HG03457 (cell line): ENCODE results near the gene FAM20A.

Experiments used
- ATAC-seq: cut with Tn5 transposase; IDR thresholded peaks from one replicate; pipeline ENCODE4 v1.9.1; 2021; ENCODE audit warnings: moderate number of reproducible peaks; ENCODE audit not compliant: unreplicated experiment

Gene FAM20A

DNA sequence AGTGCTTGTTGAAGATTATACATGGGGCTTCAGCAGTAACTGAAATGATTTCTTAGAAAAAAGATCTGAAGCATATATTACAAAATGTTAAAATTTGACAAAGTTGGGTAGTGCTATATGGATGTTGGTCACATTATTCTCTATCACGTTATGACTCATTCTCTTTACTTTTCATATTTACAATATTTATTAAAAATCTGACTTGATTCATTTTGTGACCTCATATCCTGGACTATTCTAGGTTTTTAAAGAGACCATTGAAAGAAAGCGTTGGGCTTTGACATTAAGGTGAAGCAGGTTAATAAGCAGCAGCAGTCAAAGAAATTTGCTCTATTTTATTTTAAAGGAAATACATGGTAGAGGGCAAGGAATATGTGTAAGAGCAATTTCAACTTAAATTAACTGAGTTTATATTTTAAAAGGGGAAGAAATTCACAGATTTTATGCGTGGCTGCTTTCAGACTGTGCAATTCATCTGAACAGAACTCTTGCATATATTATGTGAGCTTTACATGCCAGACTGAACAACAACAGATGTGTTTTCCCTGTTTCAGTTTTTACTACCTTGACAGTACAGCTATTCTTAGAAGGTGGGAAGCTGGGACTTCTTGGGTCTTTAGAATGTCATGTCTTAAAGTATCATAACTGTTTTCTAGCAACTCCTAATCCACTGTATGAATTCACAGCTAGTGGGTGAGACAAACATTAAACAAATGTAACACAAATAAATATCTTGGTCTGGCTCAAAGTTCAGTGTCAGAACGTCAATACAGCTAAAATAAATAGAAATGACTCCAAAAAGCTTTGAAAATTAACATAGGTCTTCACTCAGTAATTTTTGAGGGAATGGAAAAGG, 10.4 kb upstream of the FAM20A start:
- ATAC-seq = no peak

DNA sequence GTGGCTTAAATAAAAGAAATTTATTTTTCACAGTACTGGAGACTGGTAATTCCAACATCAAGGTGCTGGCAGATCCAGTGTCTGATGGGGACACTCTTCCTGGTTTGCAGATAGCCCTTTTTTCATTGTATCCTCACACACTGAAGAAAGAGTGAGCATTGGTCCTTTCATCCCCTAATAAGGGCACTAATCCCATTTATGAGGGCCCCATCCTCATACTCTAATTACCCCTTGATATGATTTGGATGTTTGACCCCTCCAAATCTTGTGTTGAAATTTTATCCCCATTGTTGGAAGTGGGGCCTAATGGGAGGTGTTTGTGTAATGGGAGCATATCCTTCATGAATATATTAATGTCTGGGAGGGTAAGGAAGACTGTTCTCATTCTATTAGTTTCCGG, 9.4 kb upstream of the FAM20A start:
- no peak for ATAC-seq

DNA sequence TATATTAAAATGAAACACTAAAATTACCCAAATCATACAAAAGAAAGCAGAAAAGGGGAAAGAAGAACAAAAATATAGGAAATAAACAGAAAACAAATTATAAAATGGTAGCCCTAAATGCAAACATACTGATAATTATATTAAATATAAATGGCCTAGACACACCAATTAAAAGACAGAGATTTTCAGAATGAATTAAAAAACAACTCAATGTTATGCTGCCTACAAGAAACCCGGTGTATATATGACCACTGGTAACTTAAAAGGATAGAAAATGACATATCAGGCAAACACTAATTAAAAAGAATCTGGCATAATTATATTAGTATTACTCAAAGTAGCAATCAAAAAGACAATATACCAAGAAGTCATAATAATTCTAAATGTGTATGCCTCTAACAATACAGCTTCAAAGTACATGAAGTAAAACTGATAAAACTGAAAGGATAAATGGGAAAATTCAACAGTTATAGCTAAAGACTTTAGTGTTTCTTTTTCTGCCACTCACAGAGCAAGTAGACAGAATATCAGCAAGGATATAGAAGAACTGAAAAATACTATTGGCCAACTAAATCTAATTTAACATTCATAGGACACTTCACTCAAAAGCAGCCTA, 7.5 kb upstream of the FAM20A start:
- ATAC-seq = no peak

DNA sequence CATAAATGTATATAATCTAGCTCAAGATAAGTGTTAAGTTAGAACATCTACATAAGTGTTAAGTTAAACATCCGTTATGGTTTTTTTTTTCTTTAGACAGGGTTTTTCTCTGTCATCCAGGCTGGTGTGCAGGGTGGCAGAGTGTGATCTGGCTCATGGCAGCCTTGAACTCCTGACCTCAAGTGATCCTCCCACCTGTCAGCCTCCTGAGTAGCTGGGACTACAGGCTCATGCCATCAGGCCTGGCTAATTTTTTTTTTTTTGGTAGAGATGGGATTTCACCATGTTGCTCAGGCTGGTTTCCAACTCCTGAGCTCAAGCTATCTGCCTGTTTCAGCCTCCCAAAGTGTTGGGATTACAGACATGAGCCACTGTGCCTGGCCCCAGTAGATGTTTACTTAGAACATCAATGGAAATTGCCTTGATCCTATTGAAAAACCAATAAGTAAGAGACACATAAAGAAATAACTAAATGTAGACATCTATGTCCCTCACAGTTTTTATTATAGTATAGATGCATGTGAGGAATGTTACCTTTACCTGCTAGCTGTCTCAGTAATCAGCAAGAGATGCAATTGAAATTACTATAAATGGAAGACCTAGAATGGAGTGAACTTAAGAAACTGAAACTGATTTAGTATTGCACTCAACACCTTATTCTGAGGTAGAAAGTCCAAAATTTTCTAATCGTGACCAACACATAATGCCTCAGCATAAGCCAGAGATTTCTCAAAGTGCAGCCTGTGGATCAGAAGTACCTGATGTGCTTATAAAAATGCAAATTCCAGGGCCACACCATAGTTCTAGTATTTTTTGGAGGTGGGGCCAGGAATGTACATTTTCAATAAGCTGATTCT, 5.5 kb upstream of the FAM20A start:
- ATAC-seq = no peak

DNA sequence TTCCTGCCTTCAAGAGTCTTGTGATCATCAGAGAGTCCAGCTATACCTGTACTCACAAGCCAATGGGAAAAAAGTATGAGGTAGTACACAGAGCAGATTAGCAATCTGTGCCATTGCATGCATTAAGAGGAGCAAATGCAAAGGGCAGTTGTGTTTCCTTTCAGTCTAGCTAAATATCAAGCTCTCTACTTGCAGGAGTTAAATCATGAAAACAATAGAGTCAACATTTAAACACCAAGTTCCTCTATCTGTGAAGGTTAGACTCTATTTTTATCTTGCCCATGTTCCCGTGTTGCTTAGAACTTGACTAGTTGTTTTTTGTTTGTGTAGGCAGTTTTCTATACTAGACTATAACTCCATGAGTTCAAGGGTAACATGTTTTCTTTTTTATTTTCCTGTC, 4.7 kb upstream of the FAM20A start:
- no peak for ATAC-seq

DNA sequence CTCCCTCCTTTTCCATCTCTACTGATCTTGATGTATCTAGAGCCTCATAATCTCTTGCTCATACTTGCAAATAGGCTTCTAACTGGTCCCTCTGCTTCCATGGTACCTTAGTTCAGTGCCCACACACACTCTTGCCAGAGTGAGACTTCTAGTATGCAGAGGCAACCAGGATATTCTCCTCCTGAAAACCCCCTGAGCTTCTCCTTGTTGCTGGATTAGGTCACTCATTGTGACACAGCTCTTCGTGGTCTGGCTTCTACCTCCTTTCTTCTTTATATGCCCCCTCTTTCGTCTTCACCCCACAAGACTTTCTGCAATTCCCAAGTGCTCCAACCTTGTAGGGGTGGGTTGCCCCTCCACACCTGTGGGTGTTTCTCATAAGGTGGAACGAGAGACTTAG, 2.5 kb upstream of the FAM20A start:
- ATAC-seq = no peak

DNA sequence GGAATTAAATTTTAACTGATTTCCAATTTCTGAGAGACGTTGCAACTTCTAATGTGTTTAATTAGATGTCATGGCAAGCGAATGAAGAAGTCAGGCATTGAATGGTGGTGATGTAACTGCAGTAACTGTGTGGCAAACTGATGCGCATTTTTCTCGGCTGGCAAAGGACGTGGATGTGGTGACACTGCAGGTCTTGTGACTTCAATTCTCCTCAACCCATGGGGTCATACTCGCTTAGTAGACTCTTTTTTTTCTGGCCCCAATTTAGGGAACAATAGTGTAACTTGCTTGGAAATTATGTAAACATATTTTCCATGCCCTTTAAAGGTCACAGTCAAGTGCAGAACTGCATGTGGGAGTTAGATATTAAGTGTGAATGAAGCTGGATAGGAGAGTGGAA, 1.9 kb upstream of the FAM20A start:
- ATAC-seq = no peak

DNA sequence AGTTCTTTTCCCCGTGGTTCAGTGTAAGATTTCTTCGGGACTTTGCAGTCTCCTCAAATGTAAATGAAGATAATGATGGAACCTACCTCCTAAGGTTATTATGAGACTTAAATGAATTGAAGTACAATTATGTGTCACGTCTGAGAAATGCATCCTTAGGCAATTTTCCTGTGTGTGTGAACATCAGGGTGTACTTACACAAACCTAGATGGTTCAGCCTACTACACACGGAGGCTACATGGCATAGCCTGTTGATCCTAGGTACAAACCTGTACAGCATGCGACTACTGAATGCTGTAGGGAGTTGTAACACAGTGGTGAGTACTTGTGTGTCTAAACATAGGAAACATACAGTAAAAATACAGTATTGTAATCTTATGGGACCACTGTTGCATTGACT, 1.1 kb upstream of the FAM20A start:
- ATAC-seq = no peak

DNA sequence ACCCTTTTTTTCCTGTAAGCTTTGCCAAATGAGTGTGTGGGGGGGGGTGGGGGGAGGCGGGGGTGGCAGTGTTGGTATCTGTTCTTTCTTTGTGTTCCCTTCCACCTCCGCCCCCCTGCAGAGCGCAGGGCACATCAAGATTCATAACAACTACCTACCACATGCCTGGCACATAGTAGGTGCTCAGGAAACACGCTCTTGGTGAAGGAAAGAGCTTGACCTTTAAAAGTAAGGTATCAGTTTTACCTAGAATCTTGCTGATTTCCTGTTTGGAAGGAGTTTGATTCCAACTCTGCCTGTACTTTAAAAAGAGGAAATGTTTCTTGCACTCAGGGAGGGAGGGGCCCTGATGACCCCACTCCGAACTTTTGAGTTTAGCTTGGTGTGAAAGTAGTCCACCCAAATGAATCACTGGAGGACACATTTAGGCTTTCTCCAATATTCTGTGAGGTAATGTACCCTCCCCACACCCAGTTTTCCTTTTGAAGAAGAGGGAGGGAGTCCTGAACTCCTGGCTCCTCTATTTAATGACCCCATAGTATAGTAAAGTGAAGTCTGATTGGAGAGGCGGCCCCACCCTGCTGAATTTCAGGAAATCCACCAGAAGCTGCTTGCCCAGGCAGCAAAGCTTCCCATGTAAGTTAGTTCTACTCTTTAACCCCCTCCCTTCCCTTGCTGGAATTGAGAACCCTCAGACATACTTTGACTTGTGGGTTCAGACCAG, 560 bp upstream of the FAM20A start:
- no peak for ATAC-seq

DNA sequence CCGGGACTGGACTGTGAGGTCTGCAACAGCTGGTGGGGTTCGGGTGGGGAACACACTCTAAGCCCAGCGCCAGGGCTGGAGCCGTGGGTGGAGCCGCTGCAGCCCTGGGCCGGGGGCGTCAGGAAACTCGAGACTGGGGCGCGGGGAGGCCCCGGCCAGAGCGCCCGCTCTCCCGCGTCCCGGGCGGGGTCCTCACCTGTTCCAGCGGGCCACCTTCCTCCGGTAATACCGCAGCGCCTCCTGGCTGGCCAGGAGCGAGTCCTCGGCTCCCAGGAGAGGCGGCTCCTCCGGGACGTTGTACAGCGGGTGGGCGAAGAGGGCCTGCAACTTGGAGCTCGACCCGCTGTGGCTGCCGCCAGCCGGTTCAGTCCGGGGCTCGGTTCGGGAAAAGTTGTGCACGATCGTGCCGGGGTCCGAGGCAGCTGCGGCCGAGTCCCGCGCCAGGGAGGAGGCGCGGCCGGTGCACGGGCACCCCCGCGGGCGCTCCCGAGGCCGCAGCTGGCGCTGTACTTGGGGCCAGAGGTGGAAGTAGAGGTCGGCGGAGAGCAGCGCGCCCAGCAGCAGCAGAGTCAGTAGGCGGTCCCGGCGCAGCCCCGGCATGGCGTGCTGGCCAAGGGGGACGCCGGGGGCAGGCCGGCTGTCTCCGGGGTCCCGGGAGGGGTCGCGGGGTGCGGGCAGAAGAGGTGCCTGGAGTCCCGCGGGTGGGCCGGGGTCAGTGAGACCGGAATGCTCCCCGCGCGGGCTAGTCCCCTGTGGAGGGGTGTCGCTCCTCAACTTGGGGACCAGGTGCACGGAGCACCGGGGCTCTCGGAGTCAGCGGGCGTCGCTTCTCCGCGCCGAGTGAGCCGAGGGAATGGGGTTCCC, 868 bp downstream of the FAM20A start:
- no peak for ATAC-seq

DNA sequence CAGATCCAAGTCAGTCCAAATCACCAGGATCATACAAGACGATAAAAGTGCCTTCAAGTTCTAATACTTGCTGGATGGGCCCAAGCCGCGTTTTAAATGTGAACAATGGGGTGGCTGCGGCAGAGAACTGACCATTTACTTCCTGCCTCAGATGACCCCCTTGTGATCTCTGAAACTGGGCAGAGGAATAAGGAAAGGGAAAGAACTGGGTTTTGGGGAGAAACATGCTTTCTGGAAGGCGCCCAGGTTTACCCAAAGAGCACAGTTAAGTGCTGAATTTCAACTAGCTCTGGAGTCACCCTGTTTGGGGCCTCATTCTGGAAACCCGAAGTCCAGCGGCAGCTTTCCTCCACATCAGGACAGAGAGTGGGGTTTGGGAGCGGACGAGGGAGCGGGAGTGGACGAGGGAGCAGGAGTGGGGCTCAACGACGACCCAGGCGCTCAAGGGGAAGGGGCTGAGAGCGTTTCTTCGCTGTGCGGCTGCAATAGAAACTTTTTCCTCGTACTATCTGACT, 1.6 kb downstream of the FAM20A start:
- ATAC-seq = no peak

DNA sequence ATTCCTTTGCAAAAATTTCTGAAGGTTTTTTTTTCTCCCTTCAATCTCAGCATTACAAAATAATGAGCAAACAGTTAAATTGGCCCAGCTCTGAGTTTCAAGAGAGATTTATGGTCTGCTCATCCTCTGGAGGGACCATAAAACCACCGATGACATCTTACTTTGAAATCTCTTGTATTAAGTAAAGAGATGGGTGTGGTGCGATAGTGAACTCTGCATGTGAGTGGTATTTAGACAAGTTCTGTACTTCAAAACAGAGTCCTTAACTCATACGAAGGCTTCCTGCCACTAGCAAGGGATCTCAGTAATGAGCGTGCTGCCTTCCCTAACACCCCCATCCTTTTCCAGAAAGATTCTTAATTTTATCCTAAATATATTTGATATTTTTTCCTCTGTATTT, 2.1 kb downstream of the FAM20A start:
- ATAC-seq = no peak

DNA sequence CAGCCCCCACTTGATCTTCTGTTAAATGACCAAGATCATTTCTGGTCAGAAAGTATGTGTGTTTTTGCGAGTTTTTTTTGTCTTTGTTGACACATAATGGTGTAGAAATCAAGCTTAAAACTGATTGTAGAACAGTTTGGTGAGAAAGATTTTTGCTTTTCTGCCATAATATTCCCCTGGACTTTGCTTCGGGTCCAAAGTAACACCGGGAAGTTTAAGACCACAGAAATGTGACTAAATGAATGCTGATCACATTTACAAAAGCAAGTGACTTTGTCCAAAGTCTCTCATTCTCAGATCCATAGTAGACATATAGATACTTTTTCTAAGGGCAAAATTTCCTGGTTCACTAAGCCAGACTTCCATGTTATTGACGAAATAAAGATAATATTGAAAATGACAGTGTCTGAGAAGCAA, 2.6 kb downstream of the FAM20A start:
- ATAC-seq = no peak

DNA sequence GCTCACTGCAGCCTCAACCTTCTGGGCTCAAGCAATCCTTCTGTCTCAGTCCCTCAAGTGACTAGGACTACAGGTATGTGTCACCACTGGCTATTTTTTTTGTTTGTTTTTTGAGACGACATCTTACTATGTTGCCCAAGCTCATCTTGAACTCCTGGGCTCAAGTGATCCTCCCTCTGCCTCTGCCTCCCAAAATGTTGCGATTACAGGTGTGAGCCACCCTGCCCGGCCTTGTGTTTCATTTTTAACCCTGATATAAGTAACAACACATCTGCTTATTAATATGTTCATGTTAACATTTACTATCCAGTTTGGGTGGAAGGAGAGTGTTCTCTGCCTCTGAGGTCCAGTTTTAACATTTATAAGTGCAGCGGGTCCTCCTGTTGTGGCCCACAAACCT, 3.1 kb downstream of the FAM20A start:
- no peak for ATAC-seq

DNA sequence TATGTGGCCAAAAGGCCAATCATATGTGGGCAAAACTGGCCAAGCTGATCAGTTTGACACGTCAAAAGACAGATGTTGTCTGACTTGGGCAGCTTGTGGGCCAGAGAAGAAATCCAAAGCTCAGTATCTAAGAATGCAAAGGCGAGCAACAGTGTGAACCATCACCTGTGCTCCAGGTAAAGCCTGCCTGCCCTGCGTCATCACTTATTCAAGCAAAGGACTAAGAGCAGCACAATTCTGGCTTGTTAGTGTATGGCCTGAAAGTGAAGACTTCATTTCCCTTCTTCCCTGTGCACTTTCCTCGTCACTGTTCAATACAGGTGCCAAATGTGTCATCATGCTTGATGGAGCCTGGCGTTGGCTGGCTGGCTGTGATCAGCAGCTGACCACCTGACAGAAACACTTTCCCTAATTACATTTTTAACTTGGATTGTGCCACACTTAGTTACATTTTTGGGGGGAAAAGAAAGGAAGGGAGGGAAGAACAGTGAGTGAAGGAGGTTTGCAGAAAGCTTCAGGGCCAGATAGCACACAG, 4.7 kb downstream of the FAM20A start:
- no peak for ATAC-seq

DNA sequence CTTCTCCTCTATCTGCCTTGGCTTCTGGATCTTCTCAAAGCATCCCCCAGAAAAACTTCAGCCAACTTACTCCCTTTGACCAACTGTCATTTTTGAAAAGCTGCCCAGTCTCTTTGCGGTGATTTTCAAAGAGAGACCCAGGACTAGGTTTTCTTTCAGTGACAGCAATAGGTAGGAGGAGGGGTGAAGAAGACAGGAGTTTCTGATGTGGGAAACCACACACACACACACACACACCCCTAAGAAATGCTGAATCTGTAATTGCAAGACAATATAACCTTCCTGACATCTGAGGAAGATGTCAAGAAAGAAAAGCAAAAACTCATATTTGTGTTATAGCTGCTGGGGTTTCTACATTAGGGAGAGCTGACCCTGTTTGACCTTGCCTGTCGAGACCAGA, 5.2 kb downstream of the FAM20A start:
- no peak for ATAC-seq

DNA sequence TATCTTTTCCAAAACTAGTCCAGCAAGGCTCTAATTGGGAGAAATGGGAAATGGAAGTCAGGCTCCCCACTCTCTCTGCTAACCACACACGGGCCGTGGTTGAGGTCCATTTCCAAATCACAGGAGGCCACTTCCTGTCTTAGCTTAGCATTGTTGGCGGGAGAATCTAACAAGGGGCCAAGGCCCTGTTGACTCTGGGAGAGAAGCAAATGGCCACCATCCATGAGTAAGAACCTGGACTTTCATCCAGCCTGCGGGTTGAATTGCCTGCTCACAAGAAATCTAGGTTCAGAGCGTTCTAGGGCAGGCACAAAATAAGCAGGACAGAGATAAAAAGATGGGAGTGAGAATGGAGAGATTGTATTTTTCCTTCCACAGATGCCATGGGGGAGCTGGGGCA, 5.7 kb downstream of the FAM20A start:
- no peak for ATAC-seq

DNA sequence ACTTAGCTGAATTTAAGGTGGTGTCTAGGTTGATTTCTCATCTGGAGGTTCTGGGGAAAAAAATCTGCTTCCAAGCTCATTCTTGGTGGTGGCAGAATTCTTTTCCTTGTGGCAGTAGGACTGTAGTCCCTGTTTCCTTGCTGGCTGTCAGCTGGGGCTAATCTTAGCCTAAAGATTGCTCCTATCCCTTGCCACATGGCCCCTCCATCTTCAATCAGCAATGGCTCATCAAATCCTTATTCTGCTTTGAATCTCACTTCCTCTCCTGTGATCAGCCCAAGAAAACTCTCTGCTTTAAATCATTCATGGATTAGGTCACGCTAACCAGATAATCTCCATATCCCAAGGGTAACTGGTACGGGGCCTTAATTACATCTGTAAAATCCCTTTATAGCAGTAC, 6.6 kb downstream of the FAM20A start:
- no peak for ATAC-seq
